Mononuclear cell (primary cell): Measurements from ENCODE around the gene FAM181A. TPM values are rescaled to one million over a fixed set of nuclear protein-coding genes. Genes with fewer than 3 reads are reported as not detected.

Experiments used
- H3K27me3 ChIP-seq: 2 replicates; pipeline ENCODE4 v1.6.0; 2011; ENCODE audit warnings: low read length, control low read depth; ENCODE audit not compliant: insufficient read depth
- H3K4me1 ChIP-seq: 2 replicates; pipeline ENCODE4 v1.5.1; 2011; ENCODE audit warnings: mild to moderate bottlenecking, low read length, control low read depth; ENCODE audit not compliant: insufficient read depth
- H3K4me3 ChIP-seq: 2 replicates; pipeline ENCODE4 v1.5.1; 2011; ENCODE audit warnings: mild to moderate bottlenecking, low read length, moderate library complexity
- H3K9me3 ChIP-seq: 2 replicates; pipeline ENCODE4 v1.5.1; 2011; ENCODE audit warnings: low read depth, mild to moderate bottlenecking, control low read depth, low read length
- total RNA-seq: library from RNA; depleted of rRNA; stranded (reverse); fragments of >200 nt; gene quantifications from one replicate; pipeline ENCODE4 v1.2.3, GENCODE V29; 2012

The FAM181A gene
- total RNA-seq = not detected

DNA sequence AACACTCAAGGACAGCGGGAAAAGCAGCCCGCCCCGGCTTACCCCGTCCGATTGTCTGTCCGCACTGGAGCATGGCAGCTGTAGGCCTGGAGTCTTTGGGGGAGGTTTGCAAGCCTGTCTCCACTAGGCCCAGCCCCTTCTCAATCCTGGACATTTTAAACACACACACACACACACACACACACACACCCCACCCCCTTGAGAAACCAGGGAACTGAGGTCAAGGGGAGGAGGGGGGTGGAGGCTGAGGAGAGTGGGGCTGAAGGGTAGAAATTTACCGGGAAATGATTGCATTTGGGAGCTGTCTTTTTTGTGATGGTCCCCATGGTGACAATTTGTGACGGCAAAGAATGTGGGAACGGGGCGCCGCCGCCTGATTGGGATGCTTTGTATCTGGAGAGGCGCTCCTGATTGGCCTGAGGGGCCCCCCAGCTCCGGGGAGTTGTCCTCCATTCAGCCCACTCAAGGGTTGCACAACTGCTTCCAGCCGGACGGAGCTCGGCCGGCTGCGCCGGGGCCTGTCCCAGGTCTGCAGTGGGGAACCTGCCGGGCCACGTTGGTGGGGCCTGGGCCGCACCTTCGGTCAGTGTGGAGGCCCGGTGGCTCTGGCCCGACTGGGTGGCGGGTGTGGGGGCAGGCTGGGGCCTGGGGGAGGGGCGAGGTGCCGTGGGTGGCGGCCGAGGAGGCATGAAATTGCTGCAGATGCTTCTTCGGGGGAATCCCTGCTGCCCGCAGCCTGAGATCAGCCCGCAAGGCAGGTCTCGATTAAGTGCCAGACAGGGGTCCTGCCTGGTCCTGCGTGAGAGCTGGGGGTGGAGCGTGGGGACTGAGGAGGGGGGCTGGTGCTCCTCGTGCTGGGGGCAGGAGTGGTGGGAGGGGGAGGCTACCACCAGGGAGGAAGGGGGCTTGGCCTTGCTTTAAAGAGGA is at the start of gene FAM181A:
FAM181A (plus strand) TSS at position 472 of the 927 bp plus-strand sequence. CDS start 942 bp downstream, outside the sequence.
- Histone ChIP-seq H3K27me3 (no peaks in the 10 kb centered on the region), H3K4me3 (no peak within 1 kb of the TSS), H3K9me3 (no peaks in the 10 kb centered on the region), H3K4me1 (no peaks in the 10 kb centered on the region)

DNA sequence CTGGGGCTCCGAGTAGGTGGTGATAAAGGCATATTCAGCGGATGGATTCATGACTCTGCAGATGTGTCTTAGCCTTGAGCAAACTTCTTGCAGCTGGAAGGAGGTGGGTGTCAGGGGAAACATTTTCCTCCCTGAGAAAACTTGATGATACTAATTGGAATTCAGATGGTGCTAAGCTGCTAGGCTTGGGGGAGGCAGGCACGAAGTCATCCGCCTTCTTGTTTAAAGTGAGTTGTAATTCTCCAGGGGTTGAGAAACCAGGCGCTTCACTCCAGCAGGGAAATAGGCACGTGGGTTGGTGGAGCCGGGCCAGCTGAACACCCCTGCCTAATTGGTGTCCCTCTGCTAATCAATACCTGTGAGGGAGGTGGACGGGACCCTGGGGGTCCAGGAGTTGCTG is 48.9 kb upstream of the FAM181A start:
- Histone ChIP-seq H3K4me1 (no peaks in the 10 kb centered on the region), H3K27me3 (no peaks in the 10 kb centered on the region), H3K4me3 (no peak overlapping the region)

DNA sequence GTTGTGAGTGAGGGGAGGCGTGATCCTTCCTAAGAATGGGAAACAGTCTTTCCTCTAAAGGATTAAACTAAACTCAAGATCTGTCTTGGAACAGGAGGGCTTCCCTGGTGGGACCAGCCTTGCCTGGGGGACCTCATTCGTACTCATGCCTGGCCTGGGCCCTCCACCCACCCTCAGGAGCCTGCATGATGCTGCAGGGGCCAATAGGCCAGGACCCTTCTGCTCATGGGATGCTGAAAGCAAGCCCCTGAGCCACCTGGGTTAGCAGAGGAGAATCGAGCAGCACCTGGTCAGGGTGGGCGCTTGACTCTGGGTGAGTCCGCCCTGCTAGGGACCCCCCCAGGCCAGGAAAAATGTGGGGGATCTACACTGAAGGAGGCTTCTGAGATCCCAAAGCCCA is 48.3 kb upstream of the FAM181A start:
- H3K27me3 ChIP-seq = no peaks in the 10 kb centered on the region
- H3K4me3 ChIP-seq = no peak overlapping the region
- H3K9me3 ChIP-seq = no peaks in the 10 kb centered on the region
- no peaks in the 10 kb centered on the region for H3K4me1 ChIP-seq

More for the DNA sequence above, 48.9 kb upstream of the FAM181A start:
- no peaks in the 10 kb centered on the region for H3K9me3 ChIP-seq

DNA sequence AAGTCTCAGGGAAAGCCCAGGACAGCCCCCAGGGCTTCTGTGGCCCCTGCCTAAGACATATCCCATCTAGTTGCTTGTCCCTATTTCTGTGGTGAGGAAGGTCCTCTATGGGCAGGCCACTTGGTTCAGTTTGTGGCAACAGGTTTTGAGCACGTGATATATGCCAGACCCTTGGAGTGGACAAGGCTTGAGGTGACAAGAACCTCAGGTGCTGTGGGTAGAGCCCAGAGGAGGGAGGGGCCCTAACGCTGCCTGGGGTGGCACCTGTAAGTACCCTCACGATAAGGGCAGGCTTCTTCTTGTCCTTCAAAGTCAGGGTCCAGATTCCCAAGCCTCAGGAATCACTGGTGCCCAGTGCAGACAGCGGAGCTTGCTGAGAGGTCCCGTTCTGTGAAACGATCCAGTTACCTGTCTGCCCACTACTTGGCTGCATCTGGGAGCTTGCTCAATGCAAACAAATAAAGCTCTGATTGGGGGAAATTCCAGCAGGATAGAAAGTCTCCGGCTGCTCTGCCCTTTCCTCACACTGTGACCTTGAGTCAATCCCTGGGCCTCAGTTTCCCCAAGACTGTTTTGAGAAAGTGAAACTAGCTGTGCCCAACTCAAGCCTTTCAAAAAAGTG is 47.7 kb upstream of the FAM181A start:
- Histone ChIP-seq H3K9me3 (no peaks in the 10 kb centered on the region), H3K27me3 (no peaks in the 10 kb centered on the region), H3K4me1 (no peaks in the 10 kb centered on the region), H3K4me3 (no peak overlapping the region)

DNA sequence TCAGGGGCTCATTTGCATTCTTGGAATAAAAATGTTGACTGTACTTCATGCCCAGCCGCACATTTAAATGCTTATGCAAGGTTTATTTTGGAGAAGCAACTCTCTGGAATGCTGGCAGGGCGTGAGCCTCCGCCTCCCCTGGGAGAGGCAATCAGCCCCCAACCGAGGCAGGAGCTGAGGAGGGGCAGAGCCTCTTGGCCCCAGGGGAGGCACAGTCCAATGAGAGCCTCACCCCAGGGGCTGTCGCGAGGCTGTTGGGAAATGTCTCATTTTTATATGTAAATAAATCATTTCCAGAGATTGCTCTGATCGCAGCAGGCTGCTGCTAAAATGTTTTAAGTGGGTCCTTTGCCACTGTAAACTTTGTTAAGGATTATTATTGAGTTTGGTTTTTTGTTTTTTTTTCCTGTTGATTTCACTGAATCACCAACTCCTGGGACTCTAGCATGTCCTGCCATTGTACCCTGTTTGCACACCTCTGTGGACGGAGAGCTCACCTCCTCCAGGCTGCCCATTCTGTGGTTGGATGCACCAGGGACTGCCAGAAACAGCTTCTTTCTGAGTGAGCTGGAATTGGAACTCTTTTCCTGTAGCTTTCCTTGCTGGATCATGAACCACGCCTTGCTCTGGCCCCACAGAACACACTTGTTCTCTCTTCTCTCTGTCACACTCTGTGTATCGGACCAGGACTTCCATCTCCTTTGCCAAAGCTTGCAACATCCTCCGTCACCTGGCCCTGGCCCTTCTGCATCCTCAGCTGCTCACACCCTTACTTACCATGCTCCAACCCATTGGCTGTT is 46.9 kb upstream of the FAM181A start:
- Histone ChIP-seq H3K9me3 (no peaks in the 10 kb centered on the region), H3K4me3 (no peak overlapping the region), H3K27me3 (no peaks in the 10 kb centered on the region), H3K4me1 (no peaks in the 10 kb centered on the region)

DNA sequence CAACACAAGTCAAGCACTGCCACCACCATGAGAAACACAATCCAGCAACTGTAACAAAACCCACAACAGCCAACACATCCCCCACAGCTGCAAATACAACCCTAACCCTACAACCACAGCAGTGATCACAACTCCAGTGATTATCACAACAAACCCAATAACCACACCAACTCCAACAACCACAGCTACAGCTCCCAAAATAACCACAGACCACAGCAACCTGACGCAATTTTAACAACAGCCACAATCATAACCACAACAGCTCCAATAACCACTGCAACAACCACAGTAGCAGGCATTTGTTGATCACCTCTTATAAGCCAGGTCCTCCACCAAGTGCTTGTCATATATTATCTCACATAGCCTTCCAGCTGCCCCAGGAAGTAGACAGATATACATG is 42.2 kb upstream of the FAM181A start:
- Histone ChIP-seq H3K27me3 (no peaks in the 10 kb centered on the region), H3K4me3 (no peak overlapping the region), H3K9me3 (no peaks in the 10 kb centered on the region), H3K4me1 (no peaks in the 10 kb centered on the region)

DNA sequence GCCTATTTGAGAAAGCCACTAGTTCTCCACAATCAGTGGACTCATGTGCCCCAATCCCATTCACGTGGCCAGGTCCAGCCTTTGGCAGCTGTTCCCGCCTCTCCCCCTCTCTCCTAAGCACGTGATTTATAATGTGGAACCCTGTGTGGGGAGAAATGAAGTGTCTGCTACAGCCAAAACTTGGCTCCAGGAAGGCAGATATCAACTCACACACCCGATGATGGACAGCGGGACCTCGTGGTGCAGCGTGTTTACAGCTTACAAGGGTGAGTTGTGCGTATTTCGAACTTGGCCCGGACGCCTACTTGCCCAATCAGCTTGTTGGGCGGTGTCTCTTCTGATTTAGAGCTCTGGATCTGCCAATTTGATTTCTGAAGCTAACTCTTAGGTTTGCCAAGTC is 38.1 kb upstream of the FAM181A start:
- Histone ChIP-seq H3K27me3 (no peaks in the 10 kb centered on the region), H3K4me1 (no peaks in the 10 kb centered on the region), H3K4me3 (no peak overlapping the region)

DNA sequence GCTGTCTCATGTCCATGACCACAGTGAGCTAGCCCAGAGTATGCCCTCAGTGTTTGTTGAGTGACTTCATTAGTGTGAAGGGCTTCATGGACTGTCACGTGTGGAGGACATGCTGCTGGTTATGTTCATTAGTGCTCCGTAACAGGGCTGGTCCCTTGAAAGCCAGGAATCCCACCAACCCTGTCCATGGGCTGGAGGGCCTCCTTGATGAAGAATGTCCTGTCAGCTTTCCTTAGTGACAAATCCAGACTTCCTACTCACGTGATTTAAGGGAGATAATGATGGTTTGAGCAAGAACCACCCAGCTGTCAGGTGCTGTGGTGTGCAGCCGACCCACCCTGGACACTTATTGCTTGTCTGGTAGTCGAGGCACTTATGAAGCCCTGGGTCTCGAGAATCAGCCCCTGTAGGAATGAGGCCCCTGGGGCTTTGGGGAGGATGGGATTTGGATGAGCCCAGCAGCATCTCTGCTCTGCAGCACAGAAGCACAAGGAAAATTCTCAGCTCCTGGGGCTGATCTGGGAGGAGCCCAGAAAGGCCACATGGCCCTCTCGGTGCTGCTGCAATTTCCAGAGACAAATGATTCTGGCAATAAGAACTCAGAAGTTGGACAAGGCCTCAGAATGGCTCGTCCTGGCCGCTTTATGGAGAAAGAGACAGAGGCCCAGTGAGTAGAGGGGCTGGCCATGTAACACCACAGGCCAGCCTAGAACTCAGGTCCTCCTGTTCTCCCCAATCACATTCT is 37.2 kb upstream of the FAM181A start:
- no peaks in the 10 kb centered on the region for H3K4me1 ChIP-seq
- H3K4me3 ChIP-seq = no peak overlapping the region
- no peaks in the 10 kb centered on the region for H3K27me3 ChIP-seq
- no peaks in the 10 kb centered on the region for H3K9me3 ChIP-seq

More for the DNA sequence above, 38.1 kb upstream of the FAM181A start:
- no peaks in the 10 kb centered on the region for H3K9me3 ChIP-seq

DNA sequence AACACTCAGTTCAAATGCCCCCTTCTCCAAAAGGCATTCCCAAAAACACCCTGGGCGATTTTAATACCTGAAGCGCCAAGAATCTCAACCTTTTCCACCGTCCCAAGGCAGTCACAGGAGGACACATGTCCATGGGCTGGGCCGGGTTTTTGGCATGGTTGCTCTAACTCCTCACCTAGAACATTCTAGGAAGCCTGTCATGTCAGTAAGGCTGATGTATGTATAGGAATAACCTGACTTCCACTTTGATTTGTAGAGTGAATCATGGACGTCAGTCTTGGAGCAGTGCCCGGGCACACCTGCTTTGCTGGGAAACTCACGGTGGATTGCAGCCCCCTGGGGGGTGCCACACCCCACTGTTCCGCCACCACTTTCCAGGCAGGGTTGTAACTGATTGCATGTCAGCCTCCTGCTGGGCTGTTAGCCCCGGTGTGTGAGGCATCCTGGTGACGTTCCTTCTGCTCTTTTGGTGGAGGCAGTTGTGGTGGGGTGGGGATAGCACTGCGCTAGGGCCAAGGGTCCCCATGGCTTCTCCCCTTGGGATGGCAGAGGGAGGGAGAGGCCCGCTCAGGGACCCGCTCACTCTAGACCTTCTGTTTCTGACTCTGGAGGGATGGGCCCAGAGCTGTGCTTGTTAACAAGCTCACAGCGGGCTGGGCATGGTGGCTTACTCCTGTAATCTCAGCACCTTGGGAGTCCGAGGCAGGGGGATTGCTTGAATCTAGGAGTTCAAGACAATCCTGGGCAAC is 35.2 kb upstream of the FAM181A start:
- no peaks in the 10 kb centered on the region for H3K27me3 ChIP-seq
- no peak overlapping the region for H3K4me3 ChIP-seq

DNA sequence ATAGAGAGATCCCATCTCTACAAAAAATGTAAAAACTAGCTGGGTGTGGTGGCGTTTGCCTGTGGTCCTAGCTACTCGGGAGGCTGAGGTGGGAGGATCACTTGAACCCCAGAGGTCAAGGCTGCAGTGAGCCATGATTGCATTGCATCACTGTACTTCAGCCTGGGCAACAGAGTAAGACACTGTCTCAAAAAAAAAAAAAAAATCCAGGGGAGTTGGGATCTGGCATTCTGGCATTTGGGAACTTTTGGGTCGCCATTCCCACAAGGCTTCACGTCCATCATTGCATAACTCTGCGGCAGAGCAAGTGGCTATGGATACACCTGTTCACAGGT is 34.7 kb upstream of the FAM181A start:
- Histone ChIP-seq H3K27me3 (no peaks in the 10 kb centered on the region), H3K9me3 (no peaks in the 10 kb centered on the region), H3K4me1 (no peaks in the 10 kb centered on the region), H3K4me3 (no peak overlapping the region)

More for the DNA sequence above, 35.2 kb upstream of the FAM181A start:
- H3K9me3 ChIP-seq = no peaks in the 10 kb centered on the region
- no peaks in the 10 kb centered on the region for H3K4me1 ChIP-seq

DNA sequence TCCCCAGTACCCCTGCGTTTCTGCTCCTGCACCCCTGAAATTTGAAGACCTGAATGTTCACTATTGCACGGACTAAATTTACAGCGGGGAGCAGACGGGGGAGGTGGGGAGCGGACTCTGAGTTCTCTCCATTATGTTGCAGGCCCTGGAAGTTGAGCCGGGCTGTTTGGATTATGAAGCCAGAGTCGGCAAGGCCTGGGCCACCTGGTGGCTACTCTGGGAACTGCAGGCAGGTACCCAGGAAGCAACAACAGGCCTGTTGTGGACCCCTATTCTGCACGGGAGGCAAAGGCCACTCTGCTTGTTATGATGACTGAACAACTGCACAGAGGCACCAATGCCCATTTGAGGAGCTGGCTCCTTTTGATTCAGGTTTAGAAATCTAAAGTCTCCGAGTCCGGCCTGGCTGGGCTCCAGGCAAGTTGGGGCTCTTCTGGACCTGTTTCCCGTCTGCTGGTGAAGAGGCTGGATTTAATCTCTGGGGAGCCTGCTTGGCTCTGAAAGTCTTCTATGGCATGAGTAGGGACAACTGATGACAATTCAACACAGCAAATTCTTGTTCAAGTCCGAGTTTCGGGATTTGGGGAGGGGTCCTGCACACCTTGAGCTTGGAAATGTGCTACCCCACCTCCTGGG is 34.1 kb upstream of the FAM181A start:
- Histone ChIP-seq H3K9me3 (no peaks in the 10 kb centered on the region), H3K4me1 (no peaks in the 10 kb centered on the region), H3K4me3 (no peak overlapping the region), H3K27me3 (no peaks in the 10 kb centered on the region)

DNA sequence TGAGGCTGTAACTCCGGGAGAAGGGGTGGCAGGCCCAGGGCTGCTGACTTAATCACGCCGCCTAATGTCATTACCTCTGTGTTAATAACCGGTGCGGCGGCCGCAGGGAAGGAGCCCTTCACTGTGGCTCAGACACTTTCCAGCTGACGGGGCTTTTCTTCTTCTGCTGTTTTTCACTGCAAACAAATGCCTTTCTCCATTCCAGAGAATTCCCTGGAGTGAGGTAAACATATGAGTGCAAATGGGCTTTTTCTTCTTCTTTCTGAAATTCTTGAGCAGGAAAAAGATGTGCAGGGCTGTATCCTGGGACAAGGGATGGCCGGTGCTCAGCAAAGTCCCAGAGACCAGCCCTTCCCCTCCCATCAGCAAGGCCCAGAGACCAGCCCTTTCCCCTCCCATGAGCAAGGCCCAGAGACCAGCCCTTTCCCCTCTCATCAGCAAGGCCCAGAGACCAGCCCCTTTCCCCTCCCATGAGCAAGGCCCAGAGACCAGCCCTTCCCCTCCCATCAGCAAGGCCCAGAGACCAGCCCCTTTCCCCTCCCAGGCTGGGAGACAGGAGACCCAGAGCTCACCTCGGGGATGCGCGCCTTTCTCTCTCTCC is 33.4 kb upstream of the FAM181A start:
- H3K9me3 ChIP-seq = no peaks in the 10 kb centered on the region
- no peaks in the 10 kb centered on the region for H3K27me3 ChIP-seq
- H3K4me1 ChIP-seq = no peaks in the 10 kb centered on the region
- H3K4me3 ChIP-seq = no peak overlapping the region

DNA sequence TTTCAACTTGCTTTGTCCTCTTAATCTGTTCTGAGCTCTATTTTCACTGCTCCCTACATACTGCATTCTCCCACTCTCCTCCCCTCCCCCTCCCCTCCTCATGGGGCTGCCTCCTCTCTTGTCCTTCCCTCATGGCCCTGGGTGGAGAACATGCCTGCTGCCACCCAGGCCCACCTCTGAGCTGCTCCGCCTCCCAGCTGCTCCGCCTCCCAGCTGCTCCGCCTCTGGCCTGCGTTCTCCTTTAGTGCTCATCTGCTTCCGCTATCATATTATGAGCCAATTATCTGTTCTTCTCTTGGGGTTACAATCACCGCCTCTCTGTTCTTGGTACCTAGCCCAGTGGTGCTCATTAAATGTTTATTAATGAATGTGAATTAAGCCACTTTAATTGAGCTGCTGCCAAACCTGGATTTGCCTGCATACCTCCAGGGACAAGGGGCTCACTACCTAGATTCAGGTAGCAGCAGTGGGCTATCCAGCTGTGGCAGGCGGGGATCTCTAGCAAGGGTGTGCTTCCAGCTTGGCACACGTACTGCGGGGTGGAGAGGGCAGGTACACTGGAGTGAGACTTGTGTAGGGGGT is 32.0 kb upstream of the FAM181A start:
- H3K4me1 ChIP-seq = no peaks in the 10 kb centered on the region
- no peaks in the 10 kb centered on the region for H3K27me3 ChIP-seq
- no peak overlapping the region for H3K4me3 ChIP-seq
- no peaks in the 10 kb centered on the region for H3K9me3 ChIP-seq
